K562 (cell line): Measurements from ENCODE around the gene RAB31. TPM values are rescaled to one million over a fixed set of nuclear protein-coding genes. Genes with fewer than 3 reads are reported as not detected.

ENCODE experiments used
- ATAC-seq: fragments of 200-7000 bp; cut with Tn5 transposase; 3 replicates; pipeline ENCODE4 v1.9.1; 2020; ENCODE audit warnings: moderate library complexity
- BruUV-seq: library from RNA; stranded (reverse); fragments of 400-500 nt; replicated peaks from 2 replicates; lab custom pipeline; 2021; lab: Mats Ljungman, UMichigan
- CTCF ChIA-PET: fragments of 300-600 bp; formaldehyde crosslinking; extraction: SDS; loops from one replicate; lab custom pipeline; 2021; ENCODE audit warnings: low intra/inter-chr PET ratio; lab: Yijun Ruan, JAX
- POLR2A ChIA-PET: fragments of 300-600, 350-650 bp; sonication (Branson Sonifier 250); formaldehyde crosslinking; extraction: SDS; loops from one replicate; lab custom pipeline; 2021; ENCODE audit warnings: antibody characterized with exemption, inconsistent platforms; lab: Yijun Ruan, JAX
- DNase-seq, 4 experiments: peaks; one replicate each; pipeline versions ENCODE4 v3.0.0 to v3.0.0-alpha.2; 2011 to 2018; ENCODE audit warnings: low spot score in 3 of 4, mixed read lengths in 3 of 4; ENCODE audit errors: extremely low read depth in 1 of 4
- FAIRE-seq: peaks from 2 replicates; lab custom pipeline; 2011; peaks lifted over from hg19 to GRCh38; lab: Jason Lieb, UNC
- H2AFZ ChIP-seq: 2 replicates; pipeline ENCODE4 v1.6.0; 2011; ENCODE audit warnings: low read depth, low read length, control low read depth, inconsistent platforms
- H3K27ac ChIP-seq: fragments of 200-600 bp; 3 replicates; pipeline ENCODE4 v1.8.0; 2011; ENCODE audit warnings: low read depth, mild to moderate bottlenecking, control low read depth, inconsistent platforms, low read length, moderate library complexity, mixed read lengths; ENCODE audit errors: extremely low read depth
- H3K27me3 ChIP-seq, 2 experiments: fragments of 300-600 bp in 1 of 2; 2 replicates in 1 of 2; 3 replicates in 1 of 2; pipeline versions ENCODE4 v1.6.0 to v1.8.0; 2011; ENCODE audit warnings: inconsistent platforms in 2 of 2, low read length in 2 of 2, mild to moderate bottlenecking in 1 of 2, mixed read lengths in 1 of 2, moderate library complexity in 1 of 2; ENCODE audit not compliant: control insufficient read depth in 2 of 2, insufficient read depth in 2 of 2
- H3K36me3 ChIP-seq: fragments of 300-600 bp; 3 replicates; pipeline ENCODE4 v1.8.0; 2011; ENCODE audit warnings: mild to moderate bottlenecking, low read length, inconsistent platforms; ENCODE audit not compliant: control insufficient read depth, insufficient read depth
- H3K4me1 ChIP-seq, 2 experiments: fragments of 200-600 bp in 1 of 2; replicated peaks in 1 of 2; 2 replicates in 1 of 2; 3 replicates in 1 of 2; pipeline versions ENCODE4 v1.5.1 to v1.8.0; 2011; ENCODE audit warnings: inconsistent platforms in 2 of 2, low read length in 2 of 2, mild to moderate bottlenecking in 1 of 2, mixed read lengths in 1 of 2, moderate library complexity in 1 of 2; ENCODE audit not compliant: control insufficient read depth in 2 of 2, insufficient read depth in 2 of 2
- H3K4me2 ChIP-seq: 2 replicates; pipeline ENCODE4 v1.6.1; 2011; ENCODE audit warnings: low read length, control low read depth, inconsistent platforms, mixed read lengths; ENCODE audit not compliant: insufficient read depth
- H3K4me3 ChIP-seq: fragments of 200-600 bp; sonication (generic), shearing (Covaris generic); 2 replicates; pipeline ENCODE4 v1.5.1; 2016; ENCODE audit warnings: control low read depth, inconsistent platforms
- H3K79me2 ChIP-seq: fragments of 200-600 bp; 3 replicates; pipeline ENCODE4 v1.8.0; 2011; ENCODE audit warnings: low read length, inconsistent platforms; ENCODE audit not compliant: control insufficient read depth, insufficient read depth
- H3K9ac ChIP-seq, 2 experiments: 2 replicates each; pipeline versions ENCODE4 v1.6.0 to v1.6.1; 2011; ENCODE audit warnings: low read depth in 2 of 2, low read length in 2 of 2, control low read depth in 1 of 2, inconsistent platforms in 1 of 2, mild to moderate bottlenecking in 1 of 2, mixed read lengths in 1 of 2; ENCODE audit not compliant: insufficient read depth in 1 of 2
- H3K9me1 ChIP-seq: one replicate; pipeline ENCODE4 v1.6.0; 2011; ENCODE audit warnings: inconsistent platforms, mild to moderate bottlenecking, low read length, moderate library complexity; ENCODE audit not compliant: control insufficient read depth, insufficient read depth
- H3K9me3 ChIP-seq: replicated peaks from 2 replicates; pipeline ENCODE4 v1.5.1; 2011; ENCODE audit warnings: low read depth, low read length, inconsistent platforms; ENCODE audit not compliant: control insufficient read depth, insufficient read depth
- H4K20me1 ChIP-seq: replicated peaks from 2 replicates; pipeline ENCODE4 v1.6.1; 2011; ENCODE audit warnings: low read length, inconsistent platforms, mixed read lengths; ENCODE audit not compliant: control insufficient read depth, insufficient read depth
- BRD4 ChIP-seq: fragments of 200-600 bp; sonication (generic); IDR thresholded peaks from 2 replicates; pipeline ENCODE4 v1.6.1; 2017; ENCODE audit warnings: inconsistent platforms
- CSDE1 ChIP-seq, 2 experiments: fragments of 450-650 bp; IDR thresholded peaks; 2 replicates each; pipeline ENCODE4 v1.6.1; 2016; ENCODE audit warnings: mild to moderate bottlenecking in 1 of 2
- HDAC2 ChIP-seq: fragments of 450-650 bp; IDR thresholded peaks from 2 replicates; pipeline ENCODE4 v1.6.1; 2016; ENCODE audit warnings: mild to moderate bottlenecking
- HMGN3 ChIP-seq: IDR thresholded peaks from 2 replicates; pipeline ENCODE4 v1.6.1; 2011; ENCODE audit warnings: borderline replicate concordance, low read depth, mild to moderate bottlenecking, mixed read lengths, low read length; ENCODE audit not compliant: insufficient read length; ENCODE audit errors: extremely low read depth
- HSF4 ChIP-seq: fragments of 250-450 bp; sonication (Bioruptor Pico); IDR thresholded peaks from 2 replicates; pipeline ENCODE4 v2.1.2; 2022; ENCODE audit warnings: mild to moderate bottlenecking, moderate library complexity, borderline replicate concordance
- KLF13 ChIP-seq: fragments of 450-650 bp; IDR thresholded peaks from 2 replicates; pipeline ENCODE4 v1.6.1; 2016; ENCODE audit warnings: missing genetic modification characterization, low read depth, mild to moderate bottlenecking, missing compliant biosample characterization, moderate library complexity, borderline replicate concordance
- MECOM ChIP-seq: fragments of 250-450 bp; sonication (Bioruptor Pico); IDR thresholded peaks from 2 replicates; pipeline ENCODE4 v1.8.0; 2022; ENCODE audit warnings: inconsistent platforms
- NFATC3 ChIP-seq: fragments of 450-650 bp; IDR thresholded peaks from 2 replicates; pipeline ENCODE4 v1.6.1; 2017; ENCODE audit warnings: mild to moderate bottlenecking
- NFIC ChIP-seq: fragments of 450-650 bp; IDR thresholded peaks from 2 replicates; pipeline ENCODE4 v1.6.1; 2017; ENCODE audit warnings: mild to moderate bottlenecking, inconsistent platforms
- POLR3G ChIP-seq: IDR thresholded peaks from 2 replicates; pipeline ENCODE4 v1.6.1; 2011; ENCODE audit not compliant: insufficient read length, insufficient replicate concordance; ENCODE audit errors: extremely low read depth
- RAD21 ChIP-seq, 2 experiments: fragments of 250-450 bp in 1 of 2; fragments of 450-650 bp in 1 of 2; sonication (Bioruptor Pico) in 1 of 2; formaldehyde crosslinking in 1 of 2; IDR thresholded peaks in 1 of 2; conservative IDR thresholded peaks in 1 of 2; 2 replicates each; pipeline versions ENCODE4 v1.4.0 to v1.8.0; 2020 to 2022; ENCODE audit warnings: mild to moderate bottlenecking in 2 of 2, moderate library complexity in 1 of 2
- SFPQ ChIP-seq: fragments of 200-400 bp; formaldehyde crosslinking; IDR thresholded peaks from 2 replicates; pipeline ENCODE4 v1.6.1; 2017; ENCODE audit warnings: mild to moderate bottlenecking, low read depth, low read length, moderate library complexity
- SMAD1 ChIP-seq: fragments of 150-350 bp; IDR thresholded peaks from 2 replicates; pipeline ENCODE4 v1.6.1; 2014; ENCODE audit warnings: low read length, low read depth; ENCODE audit not compliant: partially characterized antibody
- TCF3 ChIP-seq: sonication (generic); formaldehyde crosslinking; IDR thresholded peaks from 2 replicates; pipeline ENCODE4 v1.4.0; 2020; ENCODE audit warnings: mild to moderate bottlenecking, missing genetic modification reagents
- ZBTB8A ChIP-seq: fragments of 450-650 bp; IDR thresholded peaks from 2 replicates; pipeline ENCODE4 v1.6.1; 2018; ENCODE audit warnings: mild to moderate bottlenecking, moderate library complexity; ENCODE audit not compliant: partially characterized antibody
- ZNF12 ChIP-seq: sonication (generic); formaldehyde crosslinking; IDR thresholded peaks from 2 replicates; pipeline ENCODE4 v1.4.0; 2020; ENCODE audit warnings: mild to moderate bottlenecking, missing genetic modification reagents
- ZNF431 ChIP-seq: sonication (generic); formaldehyde crosslinking; IDR thresholded peaks from 2 replicates; pipeline ENCODE4 v1.8.0; 2022; ENCODE audit warnings: mild to moderate bottlenecking, missing genetic modification reagents
- ZNF778 ChIP-seq: fragments of 450-650 bp; formaldehyde crosslinking; IDR thresholded peaks from 2 replicates; pipeline ENCODE4 v1.4.0; 2020; ENCODE audit warnings: mild to moderate bottlenecking, moderate library complexity
- WGBS: fragments of 100-300 bp; shearing (Covaris generic); methylation state at CpG from one replicate; pipeline ENCODE4 v1.1.6; 2016; ENCODE audit warnings: low coverage, mixed read lengths; ENCODE audit not compliant: insufficient coverage; ENCODE audit errors: missing lambda C conversion rate; 5-methylcytosine and 5-hydroxymethylcytosine counted together
- in situ Hi-C: fragments of 300-500 bp; cut with MboI; formaldehyde crosslinking; loops from 4 replicates; pipeline ENCODE4 v1.15.0; 2018; ENCODE audit warnings: inconsistent platforms, mixed read lengths
- intact Hi-C: fragments of 100-400 bp; cut with micrococcal nuclease; formaldehyde crosslinking; loops from 2 replicates; pipeline ENCODE4 v1.14.2; 2022
- polyA plus RNA-seq, 8 experiments: library from polyadenylated mRNA; depleted of rRNA in 4 of 8; stranded (reverse) in 5 of 8; unstranded in 3 of 8; fragments of >200 nt; fragmentation: Nextera tagmentation in 2 of 8; fragmentation: Illumina TruSeq in 1 of 8; extraction: Ambion mirVana in 2 of 8; extraction: Trizol in 1 of 8; gene quantifications; 2 replicates each; pipeline versions ENCODE4 v1.2.1 to v1.2.3, GENCODE V29; 2011 to 2014; ENCODE audit warnings: inconsistent platforms in 1 of 8, missing spikeins in 1 of 8
- total RNA-seq, 7 experiments: library from RNA; depleted of rRNA in 6 of 7; stranded (reverse); fragments of >200 nt in 6 of 7; fragmentation: Illumina TruSeq in 2 of 7; extraction: Trizol in 2 of 7; gene quantifications; 2 replicates each; pipeline versions ENCODE4 v1.2.1 to v1.2.3, GENCODE V29; 2011 to 2021; ENCODE audit warnings: low replicate concordance in 1 of 7
- TF ChIP-seq, protein P1 (sequence below): fragments of 250-450 bp; sonication (Bioruptor Pico); IDR thresholded peaks from 2 replicates; pipeline ENCODE4 v1.8.0; 2021; ENCODE audit warnings: moderate library complexity, mild to moderate bottlenecking, inconsistent platforms

RAB31 gene
- total and polyA plus RNA-seq, 9 of the 15 experiments (the other 6 are each of a cell fraction or from before 2014, with no cell fraction given), result 20.7 to 70.4 (median 41.3) TPM

DNA sequence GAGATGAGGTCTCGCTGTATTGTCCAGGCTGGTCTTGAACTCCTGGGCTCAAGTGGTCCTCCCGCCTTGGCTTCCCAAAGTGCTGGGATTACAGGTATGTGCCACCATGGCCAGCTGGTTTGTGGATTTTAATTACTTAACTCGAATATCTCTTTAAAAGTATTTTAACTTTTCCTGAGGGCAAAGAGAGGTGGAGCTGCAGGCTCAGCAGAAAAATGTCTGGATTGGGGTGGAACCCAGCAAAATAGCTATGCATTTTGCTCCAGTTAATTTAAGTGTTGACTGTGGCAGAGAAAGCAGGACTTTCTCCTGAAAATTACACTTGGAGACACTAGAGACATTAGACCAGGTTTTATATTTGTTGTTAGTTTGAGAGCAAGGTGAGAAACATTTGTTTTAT, 142.2 kb downstream of the RAB31 start:
- intact Hi-C loops (loop anchor here (1.0 to 5.0 kb wide), 2 partner anchors 65 to 102 kb away; no protein-coding TSS in a partner anchor), in situ Hi-C loops (no loop called here)
- ATAC-seq (no peak), DNase-seq (no peak), FAIRE-seq (no peak)
- Histone ChIP-seq H3K36me3 (peaks cover 22% of the 10 kb centered on the region), H3K9ac (peak overlapping the region in 1 of 2 experiments; percentile 65; a peak in 3 of 4 replicates), H3K4me2 (peak overlapping the region; percentile 69; the same call in 1 of the 2 replicates), H2AFZ (no peak overlapping the region), H3K4me1 (peaks cover 11 to 46% of the 10 kb centered on the region in 2 experiments), H3K9me1 (no peaks in the 10 kb centered on the region), H3K27ac (peak overlapping the region; percentile 68; the same call in 1 of the 3 replicates), H4K20me1 (no peaks in the 10 kb centered on the region), H3K27me3 (no peaks in the 10 kb centered on the region), H3K9me3 (peaks cover 3% of the 10 kb centered on the region; the same call in 1 of the 2 replicates), H3K4me3 (no peak overlapping the region), H3K79me2 (peaks cover 7% of the 10 kb centered on the region; the same call in 1 of the 3 replicates)
- no TSS peak for BruUV-seq
- WGBS, result 66% methylated on average over 3 of the region's 3 CpGs
- ChIA-PET CTCF (interaction anchor here (0.6 kb wide), 1 partner anchor 668 kb away, joined by 3 read pairs; no protein-coding TSS in a partner anchor), POLR2A (interaction anchor here (0.5 to 4.1 kb wide), 15 partner anchors 8 to 300 kb away, joined by 3 to 19 read pairs (median 5); partner anchors contain the start of gene VAPA)
- no peak for TF ChIP-seq SMAD1
- no peak for TF ChIP-seq HMGN3
- no peak for TF ChIP-seq ZNF431 (CRISPR knock-in tag)
- no peak for TF ChIP-seq KLF13
- no peak for TF ChIP-seq NFIC
- TF ChIP-seq ZNF778 (CRISPR knock-in tag), result no peak
- no peak for TF ChIP-seq SFPQ
- TF ChIP-seq NFATC3, result 0 out of 2 replicates have a peak, but pooled peaks have one; percentile 14
- TF ChIP-seq BRD4, result no peak
- no peak for TF ChIP-seq POLR3G
- no peak for TF ChIP-seq ZBTB8A
- TF ChIP-seq MECOM, result no peak
- no peak for TF ChIP-seq CSDE1 (IDR thresholded peaks at IDR 0.05)
- no peak for TF ChIP-seq TCF3 (CRISPR knock-in tag)
- TF ChIP-seq HDAC2, result no peak
- no peak for TF ChIP-seq ZNF12
- TF ChIP-seq RAD21 (CRISPR knock-in tag; conservative IDR thresholded peaks at IDR 0.05 in 1 of 2, IDR thresholded peaks at IDR 0.05 in 1 of 2), result peak; percentile 34 to 53; a peak in 2 of 4 replicates
- 0 out of 2 replicates have a peak, but pooled peaks have one; percentile 6 for TF ChIP-seq HSF4 (CRISPR knock-in tag)
- TF ChIP-seq, protein P1, sequence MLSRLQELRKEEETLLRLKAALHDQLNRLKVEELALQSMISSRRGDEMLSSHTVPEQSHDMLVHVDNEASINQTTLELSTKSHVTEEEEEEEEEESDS (CRISPR knock-in tag), result no peak
